ENCODE data around the gene INHA. TPM values are rescaled to one million over a fixed set of nuclear protein-coding genes. Genes with fewer than 3 reads are reported as not detected.

Gene INHA
- polyA plus RNA-seq, 1 of the 3 experiments (the other 2 are of a cell fraction) = 1.2 TPM

DNA sequence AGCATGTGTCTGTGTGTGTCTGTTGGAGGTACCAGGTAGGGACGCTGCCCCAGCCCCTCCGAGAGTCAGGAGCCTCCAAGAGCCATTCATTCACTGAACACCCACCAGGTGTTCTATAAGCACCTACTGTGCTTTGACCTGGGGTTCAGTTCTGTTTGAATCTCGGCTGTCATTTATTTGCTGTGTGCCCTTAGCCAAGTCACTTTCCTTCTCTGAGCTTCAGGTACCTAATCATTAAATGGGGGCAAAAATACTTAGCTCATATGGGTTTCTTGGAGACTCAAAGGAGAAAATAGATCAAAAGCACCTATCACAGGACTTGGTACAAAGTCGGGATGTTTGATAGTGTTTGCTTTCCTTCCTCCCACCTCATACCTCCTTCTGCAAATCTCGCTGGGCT is 44.6 kb upstream of the INHA start:
- H3K4me3 ChIP-seq (ENCODE audit: low read depth in 2 of 2, low read length in 1 of 2) = no peak overlapping the region; a peak in 1 of 4 replicates
- WGBS (ENCODE audit: low lambda C conversion rate) = 53% methylated on average over 3 of the region's 5 CpGs
- DNase-seq = no peak
- no peak overlapping the region for H3K4me2 ChIP-seq
- no peaks in the 10 kb centered on the region for H3F3A ChIP-seq (replicated peaks; ENCODE audit: insufficient read depth)
- no peak overlapping the region for H3K9ac ChIP-seq
- no peaks in the 10 kb centered on the region for H4K20me1 ChIP-seq (ENCODE audit: insufficient read depth)
- no peaks in the 10 kb centered on the region for H3K36me3 ChIP-seq (replicated peaks in 1 of 2; ENCODE audit: control insufficient read depth in 1 of 2, insufficient read depth in 2 of 2, low read length in 1 of 2)
- H3K79me2 ChIP-seq (ENCODE audit: insufficient read depth) = no peaks in the 10 kb centered on the region
- H2AFZ ChIP-seq (ENCODE audit: low read depth) = no peak overlapping the region
- ChIA-PET POLR2A (interaction anchor here (0.6 to 8.0 kb wide), 10 partner anchors 11 to 139 kb away, joined by 3 to 210 read pairs (median 7); partner anchors contain the start of genes ASIC4, DNPEP, GMPPA and INHA), CTCF (interaction anchor here (1.1 to 62.1 kb wide), 10 partner anchors 13 to 137 kb away, joined by 3 to 2824 read pairs (median 44); partner anchors contain the start of genes ASIC4, CHPF, DNPEP and GMPPA)
- H3K9me2 ChIP-seq = no peaks in the 10 kb centered on the region
- TF ChIP-seq, protein P1, sequence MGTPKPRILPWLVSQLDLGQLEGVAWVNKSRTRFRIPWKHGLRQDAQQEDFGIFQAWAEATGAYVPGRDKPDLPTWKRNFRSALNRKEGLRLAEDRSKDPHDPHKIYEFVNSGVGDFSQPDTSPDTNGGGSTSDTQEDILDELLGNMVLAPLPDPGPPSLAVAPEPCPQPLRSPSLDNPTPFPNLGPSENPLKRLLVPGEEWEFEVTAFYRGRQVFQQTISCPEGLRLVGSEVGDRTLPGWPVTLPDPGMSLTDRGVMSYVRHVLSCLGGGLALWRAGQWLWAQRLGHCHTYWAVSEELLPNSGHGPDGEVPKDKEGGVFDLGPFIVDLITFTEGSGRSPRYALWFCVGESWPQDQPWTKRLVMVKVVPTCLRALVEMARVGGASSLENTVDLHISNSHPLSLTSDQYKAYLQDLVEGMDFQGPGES (IDR thresholded peaks at IDR 0.05; ENCODE audit: low read depth, low read length) = no peak
- TF ChIP-seq TEAD4 (IDR thresholded peaks at IDR 0.05; ENCODE audit: borderline replicate concordance, insufficient read depth) (no peak), PBX3 (IDR thresholded peaks at IDR 0.05) (no peak), POLR2AphosphoS5 (IDR thresholded peaks at IDR 0.05; ENCODE audit: low read depth, low read length) (no peak), TAF1 (IDR thresholded peaks at IDR 0.05; ENCODE audit: borderline replicate concordance, low read depth, low read length) (no peak), YY1 (IDR thresholded peaks at IDR 0.05; ENCODE audit: low read depth) (no peak)
- peak overlapping the region in 1 of 2 experiments; percentile 98; a peak in 2 of 4 replicates for H3K27ac ChIP-seq (ENCODE audit: low read depth in 2 of 2, low read length in 1 of 2)
- H3K9me3 ChIP-seq = no peaks in the 10 kb centered on the region
- H3K4me1 ChIP-seq (ENCODE audit: control insufficient read depth in 1 of 2, insufficient read depth in 2 of 2, low read depth in 1 of 2, low read length in 1 of 2) = peaks cover 0 to 52% of the 10 kb centered on the region in 2 experiments; a peak in 2 of 4 replicates
- no peaks in the 10 kb centered on the region; the same call in 1 of the 2 replicates for H3K27me3 ChIP-seq (ENCODE audit: insufficient read depth)

DNA sequence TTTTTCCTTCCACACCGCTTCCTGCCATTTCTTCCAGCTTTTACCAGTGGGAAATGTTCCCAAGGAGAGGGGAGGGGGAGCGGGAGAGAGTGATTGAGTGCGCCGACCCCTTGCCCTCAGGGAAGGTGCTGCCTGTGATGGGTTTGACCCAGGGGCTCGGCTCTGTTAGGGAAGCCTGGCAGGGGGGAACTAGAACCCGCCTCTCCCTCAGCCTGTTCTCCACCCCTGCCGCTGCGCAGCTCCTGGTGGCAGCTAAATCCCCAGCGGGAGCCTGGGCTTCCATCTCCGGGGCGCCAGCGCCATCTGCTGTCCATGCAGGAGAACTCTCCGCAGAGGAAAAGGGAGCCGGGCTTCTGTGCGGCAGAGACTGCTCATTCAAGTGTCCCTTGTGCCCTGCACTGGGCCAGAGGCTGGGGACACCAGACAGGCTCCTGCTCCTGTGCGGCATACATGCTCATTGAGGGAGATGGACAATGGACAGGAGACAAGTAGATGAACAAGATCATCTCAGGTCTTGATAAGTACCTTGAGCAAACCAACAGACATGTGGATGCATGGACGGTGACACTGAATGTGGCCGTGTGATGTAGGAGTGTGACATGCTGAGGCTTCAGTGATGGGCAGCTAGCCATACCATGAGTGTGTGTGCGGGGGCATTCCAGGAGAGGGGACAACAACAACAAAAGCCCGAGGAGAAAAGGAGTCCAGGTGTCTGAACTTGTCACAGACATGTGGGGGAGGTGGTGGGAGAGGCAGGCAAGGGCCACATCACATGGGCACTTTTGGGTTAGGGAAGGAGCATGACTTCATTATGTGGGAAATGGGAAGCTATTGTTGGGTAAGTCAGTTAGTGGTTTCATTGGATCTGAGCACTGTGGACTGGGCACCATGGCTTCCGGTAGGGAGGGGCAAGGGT is 41.8 kb upstream of the INHA start:
- POLR2A ChIA-PET = interaction anchor here (0.8 to 8.0 kb wide), 9 partner anchors 10 to 125 kb away, joined by 3 to 210 read pairs (median 4); partner anchors contain the start of genes ASIC4 and GMPPA
- no peaks in the 10 kb centered on the region for H4K20me1 ChIP-seq (ENCODE audit: insufficient read depth)
- H3K9me3 ChIP-seq = no peaks in the 10 kb centered on the region
- no peak overlapping the region for H3K9ac ChIP-seq
- H3K27ac ChIP-seq (ENCODE audit: low read depth in 2 of 2, low read length in 1 of 2) = peak overlapping the region in 1 of 2 experiments; percentile 12; a peak in 1 of 4 replicates
- H3K4me1 ChIP-seq (ENCODE audit: control insufficient read depth in 1 of 2, insufficient read depth in 2 of 2, low read depth in 1 of 2, low read length in 1 of 2) = peaks cover 0 to 38% of the 10 kb centered on the region in 2 experiments; a peak in 2 of 4 replicates
- no peaks in the 10 kb centered on the region for H3K79me2 ChIP-seq (ENCODE audit: insufficient read depth)
- 29% methylated on average over 14 of the region's 21 CpGs for WGBS (ENCODE audit: low lambda C conversion rate)
- peak overlapping the region; percentile 28 to 36; a peak in 3 of 4 replicates for H3K4me3 ChIP-seq (ENCODE audit: low read depth in 2 of 2, low read length in 1 of 2)
- peak; percentile 93 for DNase-seq
- peak overlapping the region; percentile 67; the same call in 1 of the 2 replicates for H3K4me2 ChIP-seq
- no peaks in the 10 kb centered on the region for H3K9me2 ChIP-seq
- CTCF ChIA-PET = interaction anchor here (0.6 to 62.1 kb wide), 50 partner anchors 11 to 359 kb away, joined by 3 to 2824 read pairs (median 4); partner anchors contain the start of genes ASIC4, CHPF, DNAJB2 and DNPEP
- H3F3A ChIP-seq (replicated peaks; ENCODE audit: insufficient read depth) = no peaks in the 10 kb centered on the region
- peak overlapping the region; percentile 64; the same call in 1 of the 2 replicates for H2AFZ ChIP-seq (ENCODE audit: low read depth)
- H3K36me3 ChIP-seq (replicated peaks in 1 of 2; ENCODE audit: control insufficient read depth in 1 of 2, insufficient read depth in 2 of 2, low read length in 1 of 2) = no peaks in the 10 kb centered on the region
- no peaks in the 10 kb centered on the region; the same call in 1 of the 2 replicates for H3K27me3 ChIP-seq (ENCODE audit: insufficient read depth)
- TF ChIP-seq GABPA (IDR thresholded peaks at IDR 0.05; ENCODE audit: low read depth) (no peak), ZBTB33 (IDR thresholded peaks at IDR 0.05; ENCODE audit: borderline replicate concordance, low read depth) (no peak), EP300 (IDR thresholded peaks at IDR 0.05; ENCODE audit: borderline replicate concordance in 1 of 2, low read depth in 1 of 2, low read length in 1 of 2) (no peak), JUND (IDR thresholded peaks at IDR 0.05) (no peak), TAF1 (IDR thresholded peaks at IDR 0.05; ENCODE audit: borderline replicate concordance, low read depth, low read length) (no peak), EZH2phosphoT487 (IDR thresholded peaks at IDR 0.05; ENCODE audit: borderline replicate concordance, low read depth) (no peak), YY1 (IDR thresholded peaks at IDR 0.05; ENCODE audit: low read depth) (no peak), MEF2A (IDR thresholded peaks at IDR 0.05; ENCODE audit: borderline replicate concordance, low read depth) (no peak), USF1 (IDR thresholded peaks at IDR 0.05; ENCODE audit: borderline replicate concordance, low read depth) (no peak), TEAD4 (IDR thresholded peaks at IDR 0.05; ENCODE audit: borderline replicate concordance, insufficient read depth) (no peak), FOXM1 (IDR thresholded peaks at IDR 0.05; ENCODE audit: low read depth) (no peak), MXI1 (IDR thresholded peaks at IDR 0.05; ENCODE audit: low read depth, low read length) (0 out of 2 replicates have a peak, but pooled peaks have one; percentile 24)
- TF ChIP-seq, protein P2, sequence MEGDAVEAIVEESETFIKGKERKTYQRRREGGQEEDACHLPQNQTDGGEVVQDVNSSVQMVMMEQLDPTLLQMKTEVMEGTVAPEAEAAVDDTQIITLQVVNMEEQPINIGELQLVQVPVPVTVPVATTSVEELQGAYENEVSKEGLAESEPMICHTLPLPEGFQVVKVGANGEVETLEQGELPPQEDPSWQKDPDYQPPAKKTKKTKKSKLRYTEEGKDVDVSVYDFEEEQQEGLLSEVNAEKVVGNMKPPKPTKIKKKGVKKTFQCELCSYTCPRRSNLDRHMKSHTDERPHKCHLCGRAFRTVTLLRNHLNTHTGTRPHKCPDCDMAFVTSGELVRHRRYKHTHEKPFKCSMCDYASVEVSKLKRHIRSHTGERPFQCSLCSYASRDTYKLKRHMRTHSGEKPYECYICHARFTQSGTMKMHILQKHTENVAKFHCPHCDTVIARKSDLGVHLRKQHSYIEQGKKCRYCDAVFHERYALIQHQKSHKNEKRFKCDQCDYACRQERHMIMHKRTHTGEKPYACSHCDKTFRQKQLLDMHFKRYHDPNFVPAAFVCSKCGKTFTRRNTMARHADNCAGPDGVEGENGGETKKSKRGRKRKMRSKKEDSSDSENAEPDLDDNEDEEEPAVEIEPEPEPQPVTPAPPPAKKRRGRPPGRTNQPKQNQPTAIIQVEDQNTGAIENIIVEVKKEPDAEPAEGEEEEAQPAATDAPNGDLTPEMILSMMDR (IDR thresholded peaks at IDR 0.05) = peak; percentile 91
